Fibroblast of lung (primary cell): ENCODE measurements around the gene GRSF1.

ENCODE experiments used
- EZH2 ChIP-seq: IDR thresholded peaks from 2 replicates; pipeline ENCODE4 v1.5.1; 2012; ENCODE audit warnings: low read length, control low read depth, mild to moderate bottlenecking; ENCODE audit errors: missing control alignments
- TF ChIP-seq, protein P1 (sequence below), 2 donors: IDR thresholded peaks in 1 of 2; conservative IDR thresholded peaks in 1 of 2; 1 replicate in 1 of 2; 2 replicates in 1 of 2; pipeline ENCODE4 v1.5.1; 2011 to 2012; ENCODE audit warnings: low read length in 2 of 2, control low read depth in 1 of 2, inconsistent platforms in 1 of 2, low read depth in 1 of 2, mild to moderate bottlenecking in 1 of 2

DNA sequence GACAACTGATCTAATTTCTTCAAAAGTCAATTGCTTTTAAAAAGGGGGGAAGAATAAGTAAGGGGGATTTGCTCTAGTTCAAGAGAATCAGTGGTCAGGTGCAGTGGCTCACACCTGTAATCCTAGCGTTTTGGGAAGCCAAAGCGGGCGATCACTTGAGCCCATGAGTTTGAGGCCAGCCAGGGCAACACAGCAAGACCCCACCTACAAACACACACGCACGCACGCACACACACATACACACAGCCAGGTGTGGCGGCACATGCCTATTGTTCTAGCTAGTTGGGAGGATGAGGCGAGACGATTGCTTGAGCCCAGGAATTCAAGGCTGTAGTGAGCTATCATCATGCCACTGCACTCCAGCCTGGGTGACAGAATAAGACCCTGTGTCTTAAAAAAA, 9.6 kb downstream of the GRSF1 start:
- TF ChIP-seq EZH2, result no peak
- TF ChIP-seq, protein P1, sequence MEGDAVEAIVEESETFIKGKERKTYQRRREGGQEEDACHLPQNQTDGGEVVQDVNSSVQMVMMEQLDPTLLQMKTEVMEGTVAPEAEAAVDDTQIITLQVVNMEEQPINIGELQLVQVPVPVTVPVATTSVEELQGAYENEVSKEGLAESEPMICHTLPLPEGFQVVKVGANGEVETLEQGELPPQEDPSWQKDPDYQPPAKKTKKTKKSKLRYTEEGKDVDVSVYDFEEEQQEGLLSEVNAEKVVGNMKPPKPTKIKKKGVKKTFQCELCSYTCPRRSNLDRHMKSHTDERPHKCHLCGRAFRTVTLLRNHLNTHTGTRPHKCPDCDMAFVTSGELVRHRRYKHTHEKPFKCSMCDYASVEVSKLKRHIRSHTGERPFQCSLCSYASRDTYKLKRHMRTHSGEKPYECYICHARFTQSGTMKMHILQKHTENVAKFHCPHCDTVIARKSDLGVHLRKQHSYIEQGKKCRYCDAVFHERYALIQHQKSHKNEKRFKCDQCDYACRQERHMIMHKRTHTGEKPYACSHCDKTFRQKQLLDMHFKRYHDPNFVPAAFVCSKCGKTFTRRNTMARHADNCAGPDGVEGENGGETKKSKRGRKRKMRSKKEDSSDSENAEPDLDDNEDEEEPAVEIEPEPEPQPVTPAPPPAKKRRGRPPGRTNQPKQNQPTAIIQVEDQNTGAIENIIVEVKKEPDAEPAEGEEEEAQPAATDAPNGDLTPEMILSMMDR (conservative IDR thresholded peaks at IDR 0.05 in 1 of 2, IDR thresholded peaks at IDR 0.05 in 1 of 2; ENCODE audit: low read depth in 1 of 2, low read length in 2 of 2), result no peak
